ENCODE measurements around the gene DNAJC10. TPM values are rescaled to one million over a fixed set of nuclear protein-coding genes. Genes with fewer than 3 reads are reported as not detected.
A peak's percentile ranks its signal among the peaks of the same experiment; 100 is the strongest.
"Not testable (repeated sequence)": the region's sequence is repeated elsewhere in the genome, so short reads cannot be mapped to it uniquely, and the experiment has no call there.

DNAJC10 gene, protein sequence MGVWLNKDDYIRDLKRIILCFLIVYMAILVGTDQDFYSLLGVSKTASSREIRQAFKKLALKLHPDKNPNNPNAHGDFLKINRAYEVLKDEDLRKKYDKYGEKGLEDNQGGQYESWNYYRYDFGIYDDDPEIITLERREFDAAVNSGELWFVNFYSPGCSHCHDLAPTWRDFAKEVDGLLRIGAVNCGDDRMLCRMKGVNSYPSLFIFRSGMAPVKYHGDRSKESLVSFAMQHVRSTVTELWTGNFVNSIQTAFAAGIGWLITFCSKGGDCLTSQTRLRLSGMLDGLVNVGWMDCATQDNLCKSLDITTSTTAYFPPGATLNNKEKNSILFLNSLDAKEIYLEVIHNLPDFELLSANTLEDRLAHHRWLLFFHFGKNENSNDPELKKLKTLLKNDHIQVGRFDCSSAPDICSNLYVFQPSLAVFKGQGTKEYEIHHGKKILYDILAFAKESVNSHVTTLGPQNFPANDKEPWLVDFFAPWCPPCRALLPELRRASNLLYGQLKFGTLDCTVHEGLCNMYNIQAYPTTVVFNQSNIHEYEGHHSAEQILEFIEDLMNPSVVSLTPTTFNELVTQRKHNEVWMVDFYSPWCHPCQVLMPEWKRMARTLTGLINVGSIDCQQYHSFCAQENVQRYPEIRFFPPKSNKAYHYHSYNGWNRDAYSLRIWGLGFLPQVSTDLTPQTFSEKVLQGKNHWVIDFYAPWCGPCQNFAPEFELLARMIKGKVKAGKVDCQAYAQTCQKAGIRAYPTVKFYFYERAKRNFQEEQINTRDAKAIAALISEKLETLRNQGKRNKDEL
- total RNA-seq (117 TPM), polyA plus RNA-seq (25.2 TPM)

DNA sequence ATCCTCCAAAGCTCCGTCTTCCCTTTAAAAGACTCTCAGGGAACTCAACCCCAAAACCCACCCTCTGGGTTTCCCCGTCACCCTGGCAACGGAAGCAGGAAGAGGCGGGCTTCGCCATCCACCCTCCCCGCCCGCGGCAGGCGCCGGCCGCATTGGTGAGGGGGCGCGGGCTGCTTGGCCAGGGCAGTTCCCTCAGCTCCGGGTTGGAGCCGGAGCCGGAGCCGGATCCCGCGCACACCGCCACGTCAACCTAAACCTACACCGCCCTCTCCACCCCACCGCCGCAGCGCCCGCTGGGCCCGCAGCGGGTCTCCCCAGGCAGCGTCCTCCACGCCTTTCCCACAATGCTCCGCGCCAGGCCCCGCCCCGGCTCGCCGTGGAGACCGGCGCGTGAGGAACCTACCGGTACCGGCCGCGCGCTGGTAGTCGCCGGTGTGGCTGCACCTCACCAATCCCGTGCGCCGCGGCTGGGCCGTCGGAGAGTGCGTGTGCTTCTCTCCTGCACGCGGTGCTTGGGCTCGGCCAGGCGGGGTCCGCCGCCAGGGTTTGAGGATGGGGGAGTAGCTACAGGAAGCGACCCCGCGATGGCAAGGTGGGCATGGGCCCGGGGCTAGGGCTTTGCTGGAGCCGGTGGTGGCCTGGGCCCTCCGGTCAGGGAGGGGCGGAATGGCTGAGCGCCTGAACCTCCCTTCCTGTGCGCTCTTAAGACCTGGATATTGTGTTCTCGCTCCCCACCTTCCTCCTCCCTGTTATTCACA lies at the start of gene DNAJC10:
Gene DNAJC10 (plus strand): TSS at position 366 of the 758 bp plus-strand sequence. CDS start 1,830 bp downstream, outside the sequence.
- H3K4me1 ChIP-seq (ENCODE audit: insufficient read depth), result no peaks in the 10 kb centered on the region
- under 1% methylated on average over 69 of the region's 69 CpGs for WGBS

DNA sequence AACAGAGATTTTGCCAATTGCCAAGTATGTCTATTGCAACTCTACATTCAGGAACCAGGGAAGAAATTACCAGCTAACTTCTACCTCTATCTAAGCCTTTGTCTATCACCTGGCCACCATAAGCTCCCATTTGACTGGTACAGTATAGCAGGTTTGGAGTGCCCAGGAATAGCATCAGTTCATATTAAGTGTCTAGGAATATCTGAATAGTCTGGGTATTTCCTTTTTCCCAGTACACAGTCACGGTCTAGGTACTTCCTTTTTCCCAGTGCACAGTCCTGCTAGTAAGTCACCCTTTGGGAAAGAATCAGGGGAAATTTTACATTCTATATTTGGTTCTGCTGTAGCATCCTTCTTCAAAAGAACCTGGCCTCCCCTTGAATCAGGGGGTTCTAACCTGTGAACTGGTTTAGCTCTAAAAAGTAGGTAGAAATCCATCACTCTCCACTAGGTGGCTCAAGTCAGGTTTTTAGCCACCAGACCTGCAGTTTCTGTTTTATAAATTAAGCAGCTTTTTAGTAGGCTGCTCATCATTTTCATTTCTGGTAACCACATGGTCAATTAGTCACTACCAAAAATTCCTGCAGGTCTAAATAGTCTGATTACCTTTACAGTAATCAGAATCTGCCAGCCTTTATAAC lies 49.3 kb upstream of the DNAJC10 start:
- Histone ChIP-seq H3K36me3 (ENCODE audit: insufficient read depth) (no peaks in the 10 kb centered on the region), H3K4me3 (ENCODE audit: low read depth, low read length) (no peak overlapping the region), H3K27ac (ENCODE audit: low read depth) (no peak overlapping the region), H3K4me1 (ENCODE audit: insufficient read depth) (no peaks in the 10 kb centered on the region)
- DNase-seq (ENCODE audit: extremely low spot score), result no peak
- 83% methylated on average over 1 of the region's 1 CpG for WGBS

More for the DNA sequence above, at the start of gene DNAJC10:
- Histone ChIP-seq H3K27ac (ENCODE audit: low read depth) (peak within 1 kb of the TSS; percentile 44), H3K4me3 (ENCODE audit: low read depth, low read length) (peak within 1 kb of the TSS; percentile 92), H3K36me3 (ENCODE audit: insufficient read depth) (no peaks in the 10 kb centered on the region)
- peak; percentile 71 for DNase-seq (ENCODE audit: extremely low spot score)

DNA sequence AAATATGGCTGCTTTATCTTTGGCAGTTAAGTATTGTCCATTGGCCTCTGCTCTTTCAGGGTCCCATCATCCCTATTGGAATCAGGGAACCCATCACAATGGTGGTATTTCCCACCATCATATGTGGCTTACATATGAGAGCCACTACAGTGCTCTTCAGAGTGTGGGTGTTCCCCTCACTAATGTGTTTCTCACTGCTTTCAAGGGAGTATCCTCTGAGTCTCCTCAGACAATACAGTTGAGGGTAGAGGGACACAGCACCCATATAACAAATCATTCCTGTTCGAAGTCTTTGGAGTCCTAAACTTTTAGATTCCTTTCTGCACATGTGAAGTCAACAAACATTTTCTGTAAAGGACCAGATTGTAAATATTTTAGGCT lies 48.8 kb upstream of the DNAJC10 start:
- 63% methylated on average over 1 of the region's 1 CpG for WGBS
- H3K4me1 ChIP-seq (ENCODE audit: insufficient read depth), result no peaks in the 10 kb centered on the region
- no peaks in the 10 kb centered on the region for H3K36me3 ChIP-seq (ENCODE audit: insufficient read depth)
- DNase-seq (ENCODE audit: extremely low spot score), result no peak
- H3K27ac ChIP-seq (ENCODE audit: low read depth), result no peak overlapping the region
- H3K4me3 ChIP-seq (ENCODE audit: low read depth, low read length), result no peak overlapping the region

DNA sequence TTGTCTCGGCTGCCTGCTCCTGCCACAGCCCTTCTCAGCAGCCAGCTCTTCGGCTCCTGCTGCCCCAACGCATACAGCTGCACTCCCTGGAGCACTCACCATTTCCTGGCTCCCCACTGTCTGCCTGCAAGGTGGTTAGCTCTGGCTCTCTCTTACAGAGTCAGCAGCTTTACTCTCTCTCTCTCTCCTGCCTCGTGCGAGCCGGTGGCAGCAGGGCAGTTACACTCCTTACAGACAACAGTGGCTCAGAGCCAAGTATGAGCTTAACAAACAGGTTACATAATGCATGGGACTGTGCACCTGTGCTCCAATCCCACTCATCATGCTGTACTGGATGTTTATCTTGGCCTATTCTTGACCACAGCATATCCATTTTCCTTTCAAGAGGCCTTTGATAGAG lies 47.4 kb upstream of the DNAJC10 start:
- 57% methylated on average over 6 of the region's 6 CpGs for WGBS
- H3K36me3 ChIP-seq (ENCODE audit: insufficient read depth), result no peaks in the 10 kb centered on the region
- no peaks in the 10 kb centered on the region for H3K4me1 ChIP-seq (ENCODE audit: insufficient read depth)
- DNase-seq (ENCODE audit: extremely low spot score), result no peak
- no peak overlapping the region for H3K27ac ChIP-seq (ENCODE audit: low read depth)
- no peak overlapping the region for H3K4me3 ChIP-seq (ENCODE audit: low read depth, low read length)

DNA sequence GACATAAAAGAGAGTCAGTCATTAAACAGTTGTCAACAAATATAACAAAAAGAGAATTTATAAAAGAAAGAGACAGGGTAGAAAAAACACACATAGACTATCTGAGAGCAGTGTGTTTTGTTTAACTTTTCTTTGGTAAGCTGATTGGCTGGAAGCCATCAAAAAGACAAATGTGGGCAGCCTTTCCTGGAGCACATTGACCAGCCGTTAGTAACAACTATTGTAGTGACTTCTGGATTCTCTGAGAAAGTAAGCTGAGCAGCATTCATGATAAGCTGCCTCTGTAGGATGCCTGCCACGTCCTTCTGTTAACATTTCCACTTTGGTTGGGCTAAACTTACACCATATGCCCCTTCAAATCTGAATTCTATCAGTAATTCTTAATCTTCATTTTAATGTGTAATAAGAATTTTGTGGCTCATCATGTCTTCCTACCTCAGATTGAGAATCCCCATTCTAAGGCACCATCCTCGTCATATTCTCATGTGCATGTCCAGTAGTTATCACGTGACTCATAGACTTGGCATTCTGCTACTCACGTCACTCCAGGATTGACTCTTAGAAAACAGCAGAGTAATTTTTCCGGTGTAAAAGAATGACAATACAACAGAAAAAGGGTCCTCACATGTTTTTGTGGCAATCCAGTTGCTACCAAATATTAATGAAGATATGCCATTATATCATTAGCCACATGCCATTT lies 43.4 kb upstream of the DNAJC10 start:
- no peaks in the 10 kb centered on the region for H3K36me3 ChIP-seq (ENCODE audit: insufficient read depth)
- H3K4me1 ChIP-seq (ENCODE audit: insufficient read depth), result no peaks in the 10 kb centered on the region
- H3K27ac ChIP-seq (ENCODE audit: low read depth), result no peak overlapping the region
- no peak overlapping the region for H3K4me3 ChIP-seq (ENCODE audit: low read depth, low read length)
- no peak for DNase-seq (ENCODE audit: extremely low spot score)
- 58% methylated on average over 6 of the region's 6 CpGs for WGBS

DNA sequence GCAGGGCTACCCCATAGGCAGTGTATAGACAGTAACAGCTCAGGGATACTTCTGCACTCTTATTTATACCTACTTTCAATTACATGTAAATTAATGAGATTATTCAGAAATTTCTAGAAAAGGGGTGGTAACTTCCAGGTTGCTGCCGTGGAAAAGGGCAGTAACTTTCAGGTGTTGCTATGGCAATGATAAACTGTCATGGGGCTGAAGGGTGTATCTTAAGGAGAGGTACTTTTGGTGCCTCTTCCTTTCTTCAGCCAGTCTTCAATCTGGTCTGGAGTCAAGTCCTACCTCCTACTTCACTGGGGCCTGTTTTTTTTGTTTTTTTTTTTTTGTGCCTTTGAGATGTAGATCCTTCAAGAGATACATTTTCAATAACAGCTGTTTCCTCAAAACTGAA lies 35.2 kb upstream of the DNAJC10 start:
- Histone ChIP-seq H3K4me1 (ENCODE audit: insufficient read depth) (no peaks in the 10 kb centered on the region), H3K27ac (ENCODE audit: low read depth) (no peak overlapping the region), H3K36me3 (ENCODE audit: insufficient read depth) (no peaks in the 10 kb centered on the region), H3K4me3 (ENCODE audit: low read depth, low read length) (no peak overlapping the region)
- WGBS, result 71% methylated on average over 1 of the region's 1 CpG
- no peak for DNase-seq (ENCODE audit: extremely low spot score)

DNA sequence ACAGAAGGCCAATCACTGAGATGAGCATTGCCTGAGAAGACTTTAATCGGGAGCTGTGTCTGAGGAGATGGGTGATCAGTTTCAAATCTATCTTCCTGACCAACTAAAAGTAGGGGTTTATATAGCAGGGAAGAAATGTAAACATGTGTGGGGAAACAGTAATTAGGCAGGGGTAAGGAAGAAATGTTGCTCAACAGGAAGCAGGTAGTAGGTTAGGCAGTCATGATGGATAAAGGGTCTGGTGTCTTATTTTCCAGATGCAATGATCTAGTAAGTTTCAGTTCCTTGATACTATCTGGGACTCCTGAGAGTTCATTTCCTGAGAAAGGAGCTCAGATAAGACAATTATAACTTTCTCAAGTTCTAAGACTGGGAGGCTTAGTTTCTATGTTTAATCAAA lies 33.8 kb upstream of the DNAJC10 start:
- DNase-seq (ENCODE audit: extremely low spot score), result no peak
- H3K27ac ChIP-seq (ENCODE audit: low read depth), result no peak overlapping the region
- H3K4me1 ChIP-seq (ENCODE audit: insufficient read depth), result no peaks in the 10 kb centered on the region
- H3K36me3 ChIP-seq (ENCODE audit: insufficient read depth), result no peaks in the 10 kb centered on the region
- 81% methylated on average over 1 of the region's 1 CpG for WGBS
- no peak overlapping the region for H3K4me3 ChIP-seq (ENCODE audit: low read depth, low read length)

DNA sequence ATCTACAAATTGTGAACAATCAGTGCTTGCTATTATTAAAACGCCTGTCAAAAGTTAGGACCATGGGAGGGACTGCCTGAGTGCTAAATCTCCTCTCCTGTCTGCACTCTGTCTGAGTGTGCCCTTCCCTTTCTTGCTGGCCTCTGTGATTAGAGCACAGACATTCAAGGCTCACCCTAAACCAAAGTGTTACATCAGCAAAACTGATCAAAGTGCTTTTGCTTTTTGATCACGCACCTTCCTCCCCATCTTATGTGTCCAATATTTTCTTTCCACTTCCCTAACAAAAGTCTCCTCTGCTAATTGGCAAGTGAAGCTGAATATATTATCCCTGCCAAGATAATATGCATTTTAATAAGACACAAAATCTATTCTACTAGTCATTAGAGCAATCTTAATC lies 30.5 kb upstream of the DNAJC10 start:
- Histone ChIP-seq H3K36me3 (ENCODE audit: insufficient read depth) (no peaks in the 10 kb centered on the region), H3K4me1 (ENCODE audit: insufficient read depth) (no peaks in the 10 kb centered on the region), H3K4me3 (ENCODE audit: low read depth, low read length) (no peak overlapping the region), H3K27ac (ENCODE audit: low read depth) (no peak overlapping the region)
- WGBS, result 89% methylated on average over 2 of the region's 2 CpGs
- DNase-seq (ENCODE audit: extremely low spot score), result no peak

DNA sequence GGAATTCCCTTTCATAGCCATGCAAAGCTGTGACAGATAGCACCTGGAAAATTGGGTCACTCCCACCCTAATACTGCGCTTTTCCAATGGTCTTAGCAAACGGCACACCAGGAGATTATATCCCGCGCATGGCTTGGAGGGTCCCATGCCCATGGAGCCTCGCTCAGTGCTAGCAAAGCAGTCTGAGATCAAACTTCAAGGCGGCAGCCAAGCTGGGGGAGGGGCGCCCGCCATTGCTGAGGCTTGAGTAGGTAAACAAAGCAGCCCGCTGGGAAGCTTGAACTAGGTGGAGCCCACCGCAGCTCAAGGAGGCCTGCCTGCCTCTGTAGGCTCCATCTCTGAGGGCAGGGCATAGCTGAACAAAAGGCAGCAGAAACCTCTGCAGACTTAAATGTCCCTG lies 29.3 kb upstream of the DNAJC10 start:
- not testable (repeated sequence) for H3K4me3 ChIP-seq (ENCODE audit: low read depth, low read length); H3K36me3 ChIP-seq (ENCODE audit: insufficient read depth); DNase-seq (ENCODE audit: extremely low spot score); H3K27ac ChIP-seq (ENCODE audit: low read depth); H3K4me1 ChIP-seq (ENCODE audit: insufficient read depth)
- 92% methylated on average over 10 of the region's 10 CpGs for WGBS

DNA sequence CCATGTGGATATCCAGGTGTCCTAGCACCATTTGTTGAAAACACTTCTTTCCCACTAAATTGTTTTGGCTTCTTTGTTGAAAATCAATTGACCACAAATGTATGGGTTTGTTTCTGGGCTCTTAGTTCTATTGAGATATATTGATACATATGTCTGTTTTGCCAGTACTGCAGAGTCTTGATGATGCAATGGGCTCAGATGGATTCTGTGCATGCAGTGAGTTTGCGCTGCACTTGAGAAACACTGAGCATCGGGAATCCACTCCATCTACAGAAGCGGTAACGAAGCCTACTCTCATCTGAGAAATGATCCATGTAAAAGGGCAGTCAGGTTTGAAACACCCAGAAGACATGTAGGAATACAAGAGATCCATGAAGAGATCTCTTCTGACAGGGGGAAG lies 21.9 kb upstream of the DNAJC10 start:
- Histone ChIP-seq H3K4me3 (ENCODE audit: low read depth, low read length) (no peak overlapping the region), H3K4me1 (ENCODE audit: insufficient read depth) (no peaks in the 10 kb centered on the region), H3K27ac (ENCODE audit: low read depth) (no peak overlapping the region), H3K36me3 (ENCODE audit: insufficient read depth) (no peaks in the 10 kb centered on the region)
- 98% methylated on average over 4 of the region's 4 CpGs for WGBS
- no peak for DNase-seq (ENCODE audit: extremely low spot score)

DNA sequence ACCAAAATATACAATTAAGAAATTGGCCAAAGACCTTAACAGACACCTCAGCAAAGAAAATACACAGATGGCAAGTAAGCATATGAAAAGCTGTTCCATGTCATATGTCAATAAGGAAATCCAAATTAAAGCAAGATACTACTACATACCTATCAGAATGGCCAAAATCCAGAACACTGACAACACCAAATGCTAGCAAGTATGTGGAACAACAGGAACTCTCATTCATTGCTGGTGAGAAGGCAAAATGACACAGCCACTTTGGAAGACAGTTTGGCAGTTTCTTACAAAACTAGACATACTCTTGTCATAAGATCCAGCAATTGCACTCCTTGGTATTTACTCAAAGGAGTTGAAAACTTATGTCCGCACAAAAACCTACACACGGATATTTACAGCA lies 20.3 kb upstream of the DNAJC10 start:
- H3K36me3 ChIP-seq (ENCODE audit: insufficient read depth), result no peaks in the 10 kb centered on the region
- no peak overlapping the region for H3K27ac ChIP-seq (ENCODE audit: low read depth)
- H3K4me3 ChIP-seq (ENCODE audit: low read depth, low read length), result no peak overlapping the region
- no peaks in the 10 kb centered on the region for H3K4me1 ChIP-seq (ENCODE audit: insufficient read depth)
- DNase-seq (ENCODE audit: extremely low spot score), result no peak
- WGBS, result 95% methylated on average over 2 of the region's 2 CpGs

DNA sequence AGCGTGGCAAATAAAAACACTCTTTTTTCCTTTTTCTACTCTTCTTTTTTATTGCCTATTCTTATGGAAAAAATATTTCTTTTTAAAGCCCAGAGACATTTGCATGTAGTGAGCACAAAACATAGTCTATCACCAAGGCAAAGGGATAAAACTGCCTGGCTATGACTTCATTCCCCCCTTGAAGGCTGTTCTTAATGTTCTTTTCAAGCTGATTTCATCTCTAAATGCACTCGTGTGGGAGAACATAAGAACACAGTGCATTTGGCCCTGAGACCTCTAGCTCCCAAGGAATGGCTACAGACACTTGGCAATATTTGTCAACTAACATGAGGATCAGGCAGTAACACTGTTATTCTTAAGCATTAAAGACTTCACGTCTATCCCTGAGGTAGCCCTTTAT lies 17.4 kb upstream of the DNAJC10 start:
- DNase-seq (ENCODE audit: extremely low spot score), result peak; percentile 21
- Histone ChIP-seq H3K36me3 (ENCODE audit: insufficient read depth) (no peaks in the 10 kb centered on the region), H3K4me1 (ENCODE audit: insufficient read depth) (no peaks in the 10 kb centered on the region), H3K4me3 (ENCODE audit: low read depth, low read length) (no peak overlapping the region), H3K27ac (ENCODE audit: low read depth) (no peak overlapping the region)
- WGBS, result 50% methylated on average over 3 of the region's 3 CpGs

DNA sequence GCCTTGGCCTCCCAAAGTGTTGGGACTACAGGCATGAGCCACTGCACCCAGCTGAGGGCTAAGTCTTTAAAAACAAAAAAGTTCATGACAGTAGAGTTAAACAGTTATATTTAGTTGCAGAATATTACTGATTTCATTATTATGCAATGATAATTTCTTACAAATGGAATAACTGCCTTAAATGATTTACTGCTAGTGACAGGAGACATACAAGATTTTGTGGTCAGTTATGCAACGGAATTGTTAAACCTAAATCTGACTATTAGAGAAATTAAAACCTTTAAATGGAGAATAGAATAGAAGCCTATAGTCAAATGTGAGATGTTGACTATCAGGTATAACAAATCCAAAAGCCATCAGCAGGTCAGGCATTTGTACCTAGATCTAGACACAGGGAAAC lies 10.3 kb upstream of the DNAJC10 start:
- Histone ChIP-seq H3K4me3 (ENCODE audit: low read depth, low read length) (no peak overlapping the region), H3K36me3 (ENCODE audit: insufficient read depth) (no peaks in the 10 kb centered on the region), H3K4me1 (ENCODE audit: insufficient read depth) (no peaks in the 10 kb centered on the region), H3K27ac (ENCODE audit: low read depth) (no peak overlapping the region)
- DNase-seq (ENCODE audit: extremely low spot score), result no peak
- 76% methylated on average over 1 of the region's 1 CpG for WGBS

All from urinary bladder (tissue), 4 donors.